ENCODE data around the gene SLC12A7.

DNA sequence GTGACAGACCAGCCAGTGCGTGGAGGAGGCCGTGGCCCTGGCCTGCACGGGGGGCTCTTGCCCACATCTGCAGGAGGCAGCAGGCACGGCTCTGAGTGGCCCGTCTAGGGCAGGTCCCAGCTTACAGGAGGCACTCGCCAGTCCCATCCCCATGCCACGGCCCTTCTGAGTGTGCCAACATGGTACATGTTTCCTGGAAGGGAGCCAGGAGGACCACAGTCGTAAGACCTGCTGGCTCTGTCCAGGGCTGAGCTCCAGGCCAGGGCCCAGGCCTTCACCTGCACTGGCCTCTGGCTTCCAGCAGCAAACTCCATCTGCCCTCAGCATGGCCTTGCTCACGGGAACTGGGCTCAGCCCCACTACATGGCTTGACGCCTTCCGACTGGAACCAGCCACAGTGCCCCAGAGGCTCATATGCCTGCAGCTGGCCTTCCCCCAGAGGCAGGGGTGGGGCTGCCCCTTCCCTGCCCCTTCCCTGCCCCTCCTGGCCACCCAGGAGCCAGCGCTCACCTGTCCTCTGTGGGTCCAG lies 99.5 kb downstream of the SLC12A7 start:
- no peak for TF ChIP-seq SUZ12 (IDR thresholded peaks at IDR 0.05; ENCODE audit: extremely low read depth, insufficient read depth, insufficient read length)
- TF ChIP-seq ZNF274 (IDR thresholded peaks at IDR 0.05; ENCODE audit: low read depth, low read length) = no peak

Measured in NT2/D1 (cell line).